CD4-positive, alpha-beta memory T cell (primary cell): ENCODE results near the gene SNX10. TPM values are rescaled to one million over a fixed set of nuclear protein-coding genes. Genes with fewer than 3 reads are reported as not detected.

Source experiments
- CTCF ChIA-PET: fragments of 350-600 bp; sonication (Branson Sonifier 250); formaldehyde crosslinking; loops from one replicate; lab custom pipeline; 2021; ENCODE audit warnings: inconsistent platforms; ENCODE audit not compliant: partially characterized antibody; lab: Charles Lee
- POLR2A ChIA-PET: fragments of 350-600 bp; sonication (Branson Sonifier 250); formaldehyde crosslinking; loops from one replicate; lab custom pipeline; 2021; ENCODE audit not compliant: partially characterized antibody; lab: Charles Lee
- DNase-seq, 5 donors: peaks; one replicate each; pipeline versions ENCODE4 v3.0.0 to v3.0.0-alpha.2; 2020 to 2022; ENCODE audit warnings: mixed read lengths in 1 of 5
- H3K27ac ChIP-seq: one replicate; pipeline ENCODE4 v1.7.0; 2013; ENCODE audit warnings: low read depth, low read length
- H3K27me3 ChIP-seq: 2 replicates; pipeline ENCODE4 v1.7.0; 2013; ENCODE audit warnings: mild to moderate bottlenecking, low read length, moderate library complexity; ENCODE audit not compliant: insufficient read depth
- H3K36me3 ChIP-seq: 2 replicates; pipeline ENCODE4 v1.7.0; 2013; ENCODE audit warnings: mild to moderate bottlenecking, low read length, moderate library complexity; ENCODE audit not compliant: insufficient read depth
- H3K4me1 ChIP-seq: 2 replicates; pipeline ENCODE4 v1.7.0; 2013; ENCODE audit warnings: mild to moderate bottlenecking, low read length, moderate library complexity; ENCODE audit not compliant: insufficient read depth
- H3K4me3 ChIP-seq, 2 donors: one replicate each; pipeline ENCODE4 v1.7.0; 2013; ENCODE audit warnings: low read length in 2 of 2, mild to moderate bottlenecking in 1 of 2
- H3K9me3 ChIP-seq, 2 donors: one replicate each; pipeline ENCODE4 v1.7.0; 2013; ENCODE audit warnings: low read length in 2 of 2, control low read depth in 1 of 2; ENCODE audit not compliant: control insufficient read depth in 1 of 2
- H3K27ac Mint-ChIP-seq, 7 donors: one replicate each; pipeline ENCODE4 v1.8.0; 2020 to 2021; ENCODE audit warnings: mixed read lengths in 7 of 7, mild to moderate bottlenecking in 6 of 7, inconsistent platforms in 3 of 7, moderate library complexity in 3 of 7
- H3K27me3 Mint-ChIP-seq, 2 donors: one replicate each; pipeline ENCODE4 v1.8.0; 2020 to 2021; ENCODE audit warnings: mixed read lengths in 2 of 2
- H3K36me3 Mint-ChIP-seq, 2 donors: one replicate each; pipeline ENCODE4 v1.8.0; 2020 to 2021; ENCODE audit warnings: mixed read lengths in 2 of 2, inconsistent platforms in 1 of 2, mild to moderate bottlenecking in 1 of 2
- H3K4me1 Mint-ChIP-seq, 4 donors: one replicate each; pipeline ENCODE4 v1.8.0; 2020 to 2021; ENCODE audit warnings: mixed read lengths in 4 of 4, mild to moderate bottlenecking in 1 of 4
- H3K4me3 Mint-ChIP-seq, 8 donors: one replicate each; pipeline ENCODE4 v1.8.0; 2020 to 2021; ENCODE audit warnings: mixed read lengths in 8 of 8, mild to moderate bottlenecking in 7 of 8, moderate library complexity in 6 of 8, inconsistent platforms in 3 of 8
- H3K9me3 Mint-ChIP-seq, 8 donors: one replicate each; pipeline ENCODE4 v1.8.0; 2020 to 2021; ENCODE audit warnings: mixed read lengths in 8 of 8, mild to moderate bottlenecking in 5 of 8, inconsistent platforms in 3 of 8, moderate library complexity in 1 of 8
- intact Hi-C: fragments of 100-400 bp; cut with micrococcal nuclease; formaldehyde crosslinking; loops from one replicate; pipeline ENCODE4 v1.15.1; 2023
- polyA plus RNA-seq, 2 donors: library from polyadenylated mRNA; unstranded; fragments of 300-500 nt; fragmentation: Illumina TruSeq; gene quantifications; one replicate each; pipeline ENCODE4 v1.2.3, GENCODE V29; 2021
- total RNA-seq, 2 experiments: library from RNA; stranded (reverse); gene quantifications; one replicate each; pipeline ENCODE4 v1.2.3, GENCODE V29; 2021

The SNX10 gene
- total and polyA plus RNA-seq, 4 experiments from 2014 or later = 8.4 to 26.4 (median 16.5) TPM

- ChIA-PET CTCF (interaction anchor here (0.6 to 6.5 kb wide), 54 partner anchors 9 to 822 kb away, joined by 3 to 288 read pairs (median 4); partner anchors contain the start of genes NFE2L3 and SNX10), POLR2A (interaction anchor here (0.5 to 1.6 kb wide), 9 partner anchors 9 to 473 kb away, joined by 3 to 7 read pairs (median 5); partner anchors contain the start of genes CBX3 and SNX10)
- peak; percentile 60 to 67 (median 64) for DNase-seq
- Mint-ChIP-seq H3K9me3 (no peaks in the 10 kb centered on the region), H3K36me3 (peaks cover 13 to 19% of the 10 kb centered on the region in 2 donors), H3K4me3 (no peak overlapping the region), H3K4me1 (peaks cover 2 to 8% (median 6%) of the 10 kb centered on the region in 4 donors), H3K27ac (peak overlapping the region in 2 of 7 donors; percentile 60 to 65), H3K27me3 (peaks cover 0 to 2% of the 10 kb centered on the region in 2 donors)
- H3K27me3 ChIP-seq = no peaks in the 10 kb centered on the region
- intact Hi-C loops = loop anchor here (1.0 kb wide), 7 partner anchors 74 to 472 kb away; partner anchors contain the start of gene SNX10
- no peaks in the 10 kb centered on the region for H3K9me3 ChIP-seq
- H3K4me3 ChIP-seq = no peak overlapping the region
- H3K27ac ChIP-seq = no peak overlapping the region
- peaks cover 5% of the 10 kb centered on the region for H3K36me3 ChIP-seq
- H3K4me1 ChIP-seq = peaks cover 8% of the 10 kb centered on the region
These were observed 73.6 kb downstream of the SNX10 start for GRCh38 chr7:26365077-26365900.

- peaks cover 8% of the 10 kb centered on the region for H3K4me1 ChIP-seq
- no peak overlapping the region for H3K4me3 Mint-ChIP-seq
- no peaks in the 10 kb centered on the region for H3K27me3 ChIP-seq
- H3K36me3 ChIP-seq = peaks cover 5% of the 10 kb centered on the region
- peaks cover 13 to 19% of the 10 kb centered on the region in 2 donors for H3K36me3 Mint-ChIP-seq
- peaks cover 0 to 2% of the 10 kb centered on the region in 2 donors for H3K27me3 Mint-ChIP-seq
- no peak overlapping the region for H3K27ac Mint-ChIP-seq
- no peaks in the 10 kb centered on the region for H3K9me3 Mint-ChIP-seq
- H3K4me1 Mint-ChIP-seq = peaks cover 2 to 8% (median 6%) of the 10 kb centered on the region in 4 donors
- POLR2A ChIA-PET = interaction anchor here (1.3 to 1.6 kb wide), 5 partner anchors 9 to 275 kb away, joined by 4 to 7 read pairs (median 5); partner anchors contain the start of genes CBX3 and SNX10
- no peaks in the 10 kb centered on the region for H3K9me3 ChIP-seq
- CTCF ChIA-PET = interaction anchor here (0.6 to 6.5 kb wide), 42 partner anchors 9 to 795 kb away, joined by 3 to 288 read pairs (median 6); partner anchors contain the start of genes NFE2L3 and SNX10
- no peak overlapping the region for H3K27ac ChIP-seq
- DNase-seq = no peak
- no peak overlapping the region for H3K4me3 ChIP-seq
- intact Hi-C loops = loop anchor here (1.0 kb wide), 7 partner anchors 75 to 473 kb away; partner anchors contain the start of gene SNX10
These were observed 74.2 kb downstream of the SNX10 start for GRCh38 chr7:26365901-26366275.

- peaks cover 5% of the 10 kb centered on the region for H3K36me3 ChIP-seq
- peaks cover under 1 to 2% of the 10 kb centered on the region in 2 donors for H3K27me3 Mint-ChIP-seq
- H3K9me3 ChIP-seq = no peaks in the 10 kb centered on the region
- DNase-seq = no peak
- no peak overlapping the region for H3K4me3 ChIP-seq
- no peak overlapping the region for H3K4me3 Mint-ChIP-seq
- peaks cover 15 to 23% of the 10 kb centered on the region in 2 donors for H3K36me3 Mint-ChIP-seq
- ChIA-PET POLR2A (no interaction called here), CTCF (interaction anchor here (3.2 to 6.5 kb wide), 3 partner anchors 8 to 473 kb away, joined by 21 to 288 read pairs (median 147); no protein-coding TSS in a partner anchor)
- no peak overlapping the region for H3K27ac ChIP-seq
- peaks cover 8% of the 10 kb centered on the region for H3K4me1 ChIP-seq
- no peaks in the 10 kb centered on the region for H3K9me3 Mint-ChIP-seq
- H3K27me3 ChIP-seq = no peaks in the 10 kb centered on the region
- peaks cover 2 to 8% (median 6%) of the 10 kb centered on the region in 4 donors for H3K4me1 Mint-ChIP-seq
- peak overlapping the region in 1 of 7 donors; percentile 25 for H3K27ac Mint-ChIP-seq
- intact Hi-C loops = no loop called here
These were observed 75.6 kb downstream of the SNX10 start for GRCh38 chr7:26367219-26367711.

GRCh38 chr7:26368542-26368941 lies 76.9 kb downstream of the SNX10 start:
- POLR2A ChIA-PET = no interaction called here
- Histone ChIP-seq H3K4me3 (no peak overlapping the region), H3K27me3 (no peaks in the 10 kb centered on the region), H3K4me1 (peaks cover 8% of the 10 kb centered on the region), H3K9me3 (no peaks in the 10 kb centered on the region), H3K36me3 (peaks cover 5% of the 10 kb centered on the region), H3K27ac (no peak overlapping the region)
- Mint-ChIP-seq H3K9me3 (no peaks in the 10 kb centered on the region), H3K27ac (no peak overlapping the region), H3K4me3 (no peak overlapping the region), H3K27me3 (peaks cover 2% of the 10 kb centered on the region in 2 donors), H3K4me1 (peaks cover 2 to 8% (median 6%) of the 10 kb centered on the region in 4 donors), H3K36me3 (peaks cover 23 to 29% of the 10 kb centered on the region in 2 donors)
- DNase-seq = no peak
- CTCF ChIA-PET = interaction anchor here (1.3 to 6.9 kb wide), 21 partner anchors 10 to 793 kb away, joined by 3 to 99 read pairs (median 9); partner anchors contain the start of genes HOXA7 and SNX10
- intact Hi-C loops = no loop called here

GRCh38 chr7:26369593-26369992 lies 77.9 kb downstream of the SNX10 start:
- intact Hi-C loops = loop anchor here (1.0 kb wide), 3 partner anchors 131 to 792 kb away; no protein-coding TSS in a partner anchor
- Histone ChIP-seq H3K4me1 (peaks cover 8% of the 10 kb centered on the region), H3K9me3 (no peaks in the 10 kb centered on the region), H3K27me3 (no peaks in the 10 kb centered on the region), H3K36me3 (peaks cover 5% of the 10 kb centered on the region), H3K4me3 (no peak overlapping the region), H3K27ac (no peak overlapping the region)
- DNase-seq = peak; percentile 40 to 60 (median 50)
- Mint-ChIP-seq H3K4me1 (peaks cover 2 to 8% (median 6%) of the 10 kb centered on the region in 4 donors), H3K4me3 (no peak overlapping the region), H3K27ac (no peak overlapping the region), H3K27me3 (peaks cover 4 to 6% of the 10 kb centered on the region in 2 donors), H3K9me3 (no peaks in the 10 kb centered on the region), H3K36me3 (peaks cover 30 to 34% of the 10 kb centered on the region in 2 donors)
- ChIA-PET CTCF (interaction anchor here (0.6 to 6.9 kb wide), 56 partner anchors 9 to 818 kb away, joined by 3 to 99 read pairs (median 4); partner anchors contain the start of genes CBX3, HOXA7 and SNX10), POLR2A (interaction anchor here (0.7 to 1.6 kb wide), 5 partner anchors 168 to 298 kb away, joined by 3 to 6 read pairs (median 4); partner anchors contain the start of gene CBX3)

- Histone ChIP-seq H3K36me3 (peaks cover 5% of the 10 kb centered on the region), H3K27me3 (peaks cover 2% of the 10 kb centered on the region), H3K4me1 (peaks cover 8% of the 10 kb centered on the region), H3K4me3 (no peak overlapping the region), H3K9me3 (no peaks in the 10 kb centered on the region), H3K27ac (no peak overlapping the region)
- ChIA-PET CTCF (interaction anchor here (0.6 to 6.9 kb wide), 53 partner anchors 9 to 817 kb away, joined by 3 to 99 read pairs (median 4); partner anchors contain the start of genes CBX3 and SNX10), POLR2A (interaction anchor here (0.7 to 1.6 kb wide), 5 partner anchors 169 to 297 kb away, joined by 3 to 6 read pairs (median 4); partner anchors contain the start of gene CBX3)
- H3K4me3 Mint-ChIP-seq = peak overlapping the region in 2 of 8 donors; percentile 19 to 53
- H3K4me1 Mint-ChIP-seq = peaks cover 2 to 8% (median 6%) of the 10 kb centered on the region in 4 donors
- H3K27me3 Mint-ChIP-seq = peaks cover 4 to 7% of the 10 kb centered on the region in 2 donors
- H3K36me3 Mint-ChIP-seq = peaks cover 28 to 32% of the 10 kb centered on the region in 2 donors
- no peaks in the 10 kb centered on the region for H3K9me3 Mint-ChIP-seq
- no peak for DNase-seq
- peak overlapping the region in 1 of 7 donors; percentile 52 for H3K27ac Mint-ChIP-seq
- intact Hi-C loops = no loop called here
These were observed 78.3 kb downstream of the SNX10 start for GRCh38 chr7:26370011-26370410.
